ENCODE data around the gene RNF152. TPM values are rescaled to one million over a fixed set of nuclear protein-coding genes. Genes with fewer than 3 reads are reported as not detected.

RNF152 gene
- total RNA-seq, 1 experiment from 2014 or later = 2.3 TPM

DNA sequence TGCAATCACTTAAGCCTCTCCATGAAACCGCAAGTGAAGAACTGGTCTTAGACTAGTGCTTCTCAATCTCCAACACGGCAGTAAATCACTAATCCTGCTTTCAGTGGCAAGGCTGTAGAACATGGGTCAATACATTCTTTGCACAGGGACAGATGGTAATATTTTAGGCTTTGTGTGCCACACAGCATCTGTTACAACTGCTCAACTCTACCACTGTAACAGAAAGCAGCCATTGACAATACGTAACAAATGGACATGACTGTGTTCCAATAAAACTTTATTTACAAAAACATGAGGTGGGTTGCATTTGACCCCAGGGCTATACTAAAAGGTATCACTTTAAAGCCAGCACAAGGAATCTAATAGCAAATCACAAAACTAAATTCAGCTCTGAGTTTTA, 51.1 kb downstream of the RNF152 start:
- Histone ChIP-seq H4K91ac (ENCODE audit: insufficient read length, low read depth, low read length) (no peak overlapping the region), H2BK5ac (ENCODE audit: insufficient read length, low read length) (no peak overlapping the region), H4K20me1 (ENCODE audit: control insufficient read depth, insufficient read depth, insufficient read length) (no peaks in the 10 kb centered on the region), H4K5ac (ENCODE audit: insufficient read length, low read depth, low read length) (no peak overlapping the region), H3T11ph (ENCODE audit: low read length) (no peak overlapping the region), H2BK15ac (ENCODE audit: low read depth, low read length) (no peak overlapping the region), H3K14ac (ENCODE audit: insufficient read depth, low read length) (no peak overlapping the region), H3K4me2 (ENCODE audit: insufficient read depth, insufficient read length, low read length) (no peak overlapping the region), H3K79me2 (ENCODE audit: insufficient read depth, low read length) (no peaks in the 10 kb centered on the region), H2BK12ac (ENCODE audit: insufficient read length, low read depth, low read length) (no peak overlapping the region), H2AFZ (ENCODE audit: low read length) (no peak overlapping the region), H3K4ac (ENCODE audit: low read depth, low read length) (no peak overlapping the region), H3K18ac (ENCODE audit: insufficient read length, low read depth, low read length) (no peak overlapping the region), H4K8ac (replicated peaks; ENCODE audit: insufficient read length, low read depth, low read length) (no peak overlapping the region), H3K56ac (ENCODE audit: insufficient read length, low read depth, low read length) (no peak overlapping the region), H3K23me2 (ENCODE audit: insufficient read length, low read depth, low read length, poor library complexity, severe bottlenecking) (no peaks in the 10 kb centered on the region), H3K9ac (ENCODE audit: extremely low read depth, insufficient read length, low read length) (no peak overlapping the region), H3K4me1 (ENCODE audit: insufficient read depth, low read length) (no peaks in the 10 kb centered on the region), H3K79me1 (ENCODE audit: insufficient read depth, low read depth, low read length, poor library complexity, severe bottlenecking) (no peaks in the 10 kb centered on the region), H3K27me3 (ENCODE audit: insufficient read depth, low read length) (no peaks in the 10 kb centered on the region), H2BK120ac (ENCODE audit: low read depth, low read length, poor library complexity, severe bottlenecking) (no peak overlapping the region), H2BK20ac (ENCODE audit: low read depth, low read length, poor library complexity, severe bottlenecking) (no peak overlapping the region), H3K23ac (ENCODE audit: insufficient read length, low read depth, low read length) (no peak overlapping the region), H3K9me3 (ENCODE audit: control insufficient read depth, low read depth, low read length) (no peaks in the 10 kb centered on the region), H3K27ac (ENCODE audit: insufficient read length, low read depth, low read length) (no peak overlapping the region), H2AK5ac (ENCODE audit: insufficient read length, low read length) (no peak overlapping the region)
- WGBS (ENCODE audit: extremely low coverage, insufficient read length, low lambda C conversion rate) = no CpG with 5 or more reads among the region's 3 CpGs
- TF ChIP-seq, protein P1, sequence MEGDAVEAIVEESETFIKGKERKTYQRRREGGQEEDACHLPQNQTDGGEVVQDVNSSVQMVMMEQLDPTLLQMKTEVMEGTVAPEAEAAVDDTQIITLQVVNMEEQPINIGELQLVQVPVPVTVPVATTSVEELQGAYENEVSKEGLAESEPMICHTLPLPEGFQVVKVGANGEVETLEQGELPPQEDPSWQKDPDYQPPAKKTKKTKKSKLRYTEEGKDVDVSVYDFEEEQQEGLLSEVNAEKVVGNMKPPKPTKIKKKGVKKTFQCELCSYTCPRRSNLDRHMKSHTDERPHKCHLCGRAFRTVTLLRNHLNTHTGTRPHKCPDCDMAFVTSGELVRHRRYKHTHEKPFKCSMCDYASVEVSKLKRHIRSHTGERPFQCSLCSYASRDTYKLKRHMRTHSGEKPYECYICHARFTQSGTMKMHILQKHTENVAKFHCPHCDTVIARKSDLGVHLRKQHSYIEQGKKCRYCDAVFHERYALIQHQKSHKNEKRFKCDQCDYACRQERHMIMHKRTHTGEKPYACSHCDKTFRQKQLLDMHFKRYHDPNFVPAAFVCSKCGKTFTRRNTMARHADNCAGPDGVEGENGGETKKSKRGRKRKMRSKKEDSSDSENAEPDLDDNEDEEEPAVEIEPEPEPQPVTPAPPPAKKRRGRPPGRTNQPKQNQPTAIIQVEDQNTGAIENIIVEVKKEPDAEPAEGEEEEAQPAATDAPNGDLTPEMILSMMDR (conservative IDR thresholded peaks at IDR 0.05) = no peak
- Mint-ChIP-seq H3K9me3 (no peaks in the 10 kb centered on the region; a peak in 1 of 5 replicates), H3K27ac (no peak overlapping the region), H3K4me3 (no peak overlapping the region), H3K27me3 (ENCODE audit: low read depth) (no peaks in the 10 kb centered on the region), H3K4me1 (peaks cover 4 to 7% of the 10 kb centered on the region in 2 experiments; a peak in 2 of 4 replicates), H3K36me3 (ENCODE audit: insufficient read depth in 1 of 3, low read depth in 3 of 3) (no peaks in the 10 kb centered on the region)
- no peak for DNase-seq
